A673 (cell line): ENCODE results near the gene ZC3H12A. TPM values are rescaled to one million over a fixed set of nuclear protein-coding genes. Genes with fewer than 3 reads are reported as not detected.

ENCODE experiments used
- BruUV-seq: library from RNA; stranded (reverse); fragments of 400-500 nt; replicated peaks from 2 replicates; lab custom pipeline; 2021; lab: Mats Ljungman, UMichigan
- CTCF ChIA-PET: fragments of 300-600 bp; sonication (Branson Sonifier 250); formaldehyde crosslinking; loops from one replicate; lab custom pipeline; 2022; ENCODE audit warnings: antibody characterized with exemption; lab: Charles Lee
- POLR2A ChIA-PET: fragments of 300-600 bp; sonication (Branson Sonifier 250); formaldehyde crosslinking; loops from one replicate; lab custom pipeline; 2022; ENCODE audit warnings: antibody characterized with exemption; ENCODE audit not compliant: low non-redundant PET; lab: Charles Lee
- DNase-seq: peaks from one replicate; pipeline ENCODE4 v3.0.0-alpha.2; 2015; ENCODE audit warnings: low spot score
- H3K27ac ChIP-seq: fragments of 200-600 bp; sonication (generic); 2 replicates; pipeline ENCODE4 v1.5.1; 2016; ENCODE audit warnings: mixed run types, low read depth, mild to moderate bottlenecking, mixed read lengths, antibody characterized with exemption, low read length; ENCODE audit not compliant: poor library complexity, severe bottlenecking
- H3K27me3 ChIP-seq: fragments of 200-600 bp; sonication (generic); replicated peaks from 2 replicates; pipeline ENCODE4 v1.6.1; 2017; ENCODE audit warnings: mixed run types, low read depth, mild to moderate bottlenecking, mixed read lengths, antibody characterized with exemption, low read length; ENCODE audit not compliant: insufficient read depth, poor library complexity
- H3K36me3 ChIP-seq: fragments of 200-600 bp; sonication (generic); 2 replicates; pipeline ENCODE4 v1.6.1; 2016; ENCODE audit warnings: mixed run types, mild to moderate bottlenecking, mixed read lengths, antibody characterized with exemption, low read length; ENCODE audit not compliant: insufficient read depth, poor library complexity, severe bottlenecking
- H3K4me1 ChIP-seq: fragments of 200-600 bp; sonication (generic); 2 replicates; pipeline ENCODE4 v1.6.1; 2017; ENCODE audit warnings: mixed run types, mild to moderate bottlenecking, mixed read lengths, antibody characterized with exemption, low read length; ENCODE audit not compliant: insufficient read depth, poor library complexity, severe bottlenecking
- H3K4me3 ChIP-seq: fragments of 200-600 bp; sonication (generic); 2 replicates; pipeline ENCODE4 v1.5.1; 2016; ENCODE audit warnings: low read depth, mixed run types, mild to moderate bottlenecking, mixed read lengths, low read length; ENCODE audit not compliant: poor library complexity, severe bottlenecking
- H3K9me3 ChIP-seq: fragments of 200-600 bp; sonication (generic); 2 replicates; pipeline ENCODE4 v1.6.1; 2016; ENCODE audit warnings: mixed run types, low read depth, mild to moderate bottlenecking, mixed read lengths, antibody characterized with exemption, low read length; ENCODE audit not compliant: poor library complexity, severe bottlenecking
- EZH2 ChIP-seq: fragments of 200-600 bp; sonication (generic); IDR thresholded peaks from 2 replicates; pipeline ENCODE4 v1.6.1; 2017; ENCODE audit warnings: borderline replicate concordance, low read depth, mild to moderate bottlenecking, mixed read lengths, antibody characterized with exemption, low read length; ENCODE audit not compliant: poor library complexity, severe bottlenecking
- intact Hi-C: fragments of 100-400 bp; cut with micrococcal nuclease; formaldehyde crosslinking; loops from one replicate; pipeline ENCODE4 v1.10.0; 2022; ENCODE audit not compliant: unreplicated experiment
- total RNA-seq: library from RNA; stranded (reverse); gene quantifications from 2 replicates; pipeline ENCODE4 v1.2.3, GENCODE V29; 2021
- TF ChIP-seq, protein P1 (sequence below): fragments of 300-800, 200-600 bp; sonication (generic); conservative IDR thresholded peaks from 2 replicates; pipeline ENCODE4 v1.5.1; 2017; ENCODE audit warnings: low read depth, mild to moderate bottlenecking, antibody characterized with exemption, low read length, moderate library complexity, mixed read lengths

The ZC3H12A gene
- total RNA-seq, 1 experiment from 2014 or later = 5.4 TPM

- POLR2A ChIA-PET = no interaction called here
- H3K27me3 ChIP-seq = no peaks in the 10 kb centered on the region
- no peaks in the 10 kb centered on the region for H3K9me3 ChIP-seq
- H3K4me3 ChIP-seq = no peak overlapping the region
- H3K4me1 ChIP-seq = no peaks in the 10 kb centered on the region
- intact Hi-C loops = no loop called here
- CTCF ChIA-PET = no interaction called here
- BruUV-seq = no TSS peak
- H3K36me3 ChIP-seq = no peaks in the 10 kb centered on the region
- TF ChIP-seq, protein P1, sequence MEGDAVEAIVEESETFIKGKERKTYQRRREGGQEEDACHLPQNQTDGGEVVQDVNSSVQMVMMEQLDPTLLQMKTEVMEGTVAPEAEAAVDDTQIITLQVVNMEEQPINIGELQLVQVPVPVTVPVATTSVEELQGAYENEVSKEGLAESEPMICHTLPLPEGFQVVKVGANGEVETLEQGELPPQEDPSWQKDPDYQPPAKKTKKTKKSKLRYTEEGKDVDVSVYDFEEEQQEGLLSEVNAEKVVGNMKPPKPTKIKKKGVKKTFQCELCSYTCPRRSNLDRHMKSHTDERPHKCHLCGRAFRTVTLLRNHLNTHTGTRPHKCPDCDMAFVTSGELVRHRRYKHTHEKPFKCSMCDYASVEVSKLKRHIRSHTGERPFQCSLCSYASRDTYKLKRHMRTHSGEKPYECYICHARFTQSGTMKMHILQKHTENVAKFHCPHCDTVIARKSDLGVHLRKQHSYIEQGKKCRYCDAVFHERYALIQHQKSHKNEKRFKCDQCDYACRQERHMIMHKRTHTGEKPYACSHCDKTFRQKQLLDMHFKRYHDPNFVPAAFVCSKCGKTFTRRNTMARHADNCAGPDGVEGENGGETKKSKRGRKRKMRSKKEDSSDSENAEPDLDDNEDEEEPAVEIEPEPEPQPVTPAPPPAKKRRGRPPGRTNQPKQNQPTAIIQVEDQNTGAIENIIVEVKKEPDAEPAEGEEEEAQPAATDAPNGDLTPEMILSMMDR = no peak
- no peak for TF ChIP-seq EZH2
- H3K27ac ChIP-seq = no peak overlapping the region
- DNase-seq = no peak
Measured at GRCh38 chr1:37464443-37464842, 9.9 kb upstream of the ZC3H12A start.

GRCh38 chr1:37465593-37466517 lies 8.5 kb upstream of the ZC3H12A start:
- no peak for TF ChIP-seq EZH2
- TF ChIP-seq, protein P1 = no peak
- H3K9me3 ChIP-seq = no peaks in the 10 kb centered on the region
- DNase-seq = no peak
- CTCF ChIA-PET = no interaction called here
- H3K27ac ChIP-seq = no peak overlapping the region
- H3K36me3 ChIP-seq = no peaks in the 10 kb centered on the region
- no peak overlapping the region for H3K4me3 ChIP-seq
- BruUV-seq = no TSS peak
- POLR2A ChIA-PET = no interaction called here
- no peaks in the 10 kb centered on the region for H3K27me3 ChIP-seq
- no peaks in the 10 kb centered on the region for H3K4me1 ChIP-seq
- intact Hi-C loops = no loop called here

DNA sequence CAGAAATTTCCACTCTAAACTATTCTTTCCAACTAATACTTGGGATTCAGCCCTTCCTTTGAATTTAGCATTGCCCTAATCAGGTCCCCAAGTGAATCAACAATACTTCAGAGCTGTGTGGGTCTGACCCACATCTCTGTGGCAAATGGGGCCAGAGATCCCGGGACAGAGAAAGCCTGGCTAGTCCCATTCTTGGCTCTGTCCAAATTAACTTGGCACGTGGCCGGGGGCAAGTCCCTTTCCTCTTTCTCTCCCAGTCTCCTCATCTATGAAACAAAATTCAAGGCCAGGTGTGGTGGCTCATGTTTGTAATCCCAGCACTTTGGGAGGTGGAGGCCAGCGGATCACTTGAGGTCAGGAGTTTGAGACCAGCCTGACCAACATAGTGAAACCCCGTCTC lies 6.3 kb upstream of the ZC3H12A start:
- H3K27ac ChIP-seq = no peak overlapping the region
- intact Hi-C loops = no loop called here
- no TSS peak for BruUV-seq
- DNase-seq = no peak
- no peaks in the 10 kb centered on the region for H3K36me3 ChIP-seq
- ChIA-PET CTCF (interaction anchor here (0.6 kb wide), 1 partner anchor 15 kb away, joined by 6 read pairs; no protein-coding TSS in a partner anchor), POLR2A (no interaction called here)
- TF ChIP-seq, protein P1 = no peak
- no peak for TF ChIP-seq EZH2
- peaks cover 16% of the 10 kb centered on the region for H3K4me1 ChIP-seq
- H3K9me3 ChIP-seq = no peaks in the 10 kb centered on the region
- no peak overlapping the region for H3K4me3 ChIP-seq
- no peaks in the 10 kb centered on the region for H3K27me3 ChIP-seq
